Suprapubic skin (tissue), 3 donors: ENCODE measurements around the gene SIGLEC14.

Experiments used
- CTCF ChIP-seq, 2 donors: fragments of 200-600 bp in 1 of 2; fragments of 450-650 bp in 1 of 2; sonication (generic) in 1 of 2; IDR thresholded peaks; one replicate each; pipeline ENCODE4 v1.5.1; 2016 to 2019; ENCODE audit warnings: antibody characterized with exemption in 2 of 2, mild to moderate bottlenecking in 1 of 2, moderate library complexity in 1 of 2
- EP300 ChIP-seq: sonication (generic); formaldehyde crosslinking; IDR thresholded peaks from one replicate; pipeline ENCODE4 v1.6.1; 2017; ENCODE audit warnings: antibody characterized with exemption
- POLR2A ChIP-seq, 2 donors: fragments of 450-650 bp; IDR thresholded peaks; one replicate each; pipeline ENCODE4 v1.6.1; 2017; ENCODE audit warnings: antibody characterized with exemption in 2 of 2, mild to moderate bottlenecking in 2 of 2, moderate library complexity in 2 of 2

GRCh38 chr19:51621178-51621577, 25.4 kb downstream of the SIGLEC14 start:
- TF ChIP-seq CTCF (IDR thresholded peaks at IDR 0.05) (no peak), EP300 (no peak), POLR2A (IDR thresholded peaks at IDR 0.05) (no peak)
